Forelimb muscle (tissue), 1 donor: ENCODE results near the gene MICAL3. TPM values are rescaled to one million over a fixed set of nuclear protein-coding genes. Genes with fewer than 3 reads are reported as not detected.
"Not testable (repeated sequence)": the region's sequence is repeated elsewhere in the genome, so short reads cannot be mapped to it uniquely, and the experiment has no call there.

Source experiments
- DNase-seq: peaks from one replicate; pipeline ENCODE4 v3.0.0-alpha.2; 2013; ENCODE audit warnings: low read depth
- polyA plus RNA-seq: library from polyadenylated mRNA; unstranded; fragments of 120-200 nt; gene quantifications from one replicate; pipeline ENCODE4 v1.2.1, GENCODE V29; 2013; ENCODE audit not compliant: insufficient read length

The MICAL3 gene
- polyA plus RNA-seq, 1 donor, result 39.7 TPM

DNA sequence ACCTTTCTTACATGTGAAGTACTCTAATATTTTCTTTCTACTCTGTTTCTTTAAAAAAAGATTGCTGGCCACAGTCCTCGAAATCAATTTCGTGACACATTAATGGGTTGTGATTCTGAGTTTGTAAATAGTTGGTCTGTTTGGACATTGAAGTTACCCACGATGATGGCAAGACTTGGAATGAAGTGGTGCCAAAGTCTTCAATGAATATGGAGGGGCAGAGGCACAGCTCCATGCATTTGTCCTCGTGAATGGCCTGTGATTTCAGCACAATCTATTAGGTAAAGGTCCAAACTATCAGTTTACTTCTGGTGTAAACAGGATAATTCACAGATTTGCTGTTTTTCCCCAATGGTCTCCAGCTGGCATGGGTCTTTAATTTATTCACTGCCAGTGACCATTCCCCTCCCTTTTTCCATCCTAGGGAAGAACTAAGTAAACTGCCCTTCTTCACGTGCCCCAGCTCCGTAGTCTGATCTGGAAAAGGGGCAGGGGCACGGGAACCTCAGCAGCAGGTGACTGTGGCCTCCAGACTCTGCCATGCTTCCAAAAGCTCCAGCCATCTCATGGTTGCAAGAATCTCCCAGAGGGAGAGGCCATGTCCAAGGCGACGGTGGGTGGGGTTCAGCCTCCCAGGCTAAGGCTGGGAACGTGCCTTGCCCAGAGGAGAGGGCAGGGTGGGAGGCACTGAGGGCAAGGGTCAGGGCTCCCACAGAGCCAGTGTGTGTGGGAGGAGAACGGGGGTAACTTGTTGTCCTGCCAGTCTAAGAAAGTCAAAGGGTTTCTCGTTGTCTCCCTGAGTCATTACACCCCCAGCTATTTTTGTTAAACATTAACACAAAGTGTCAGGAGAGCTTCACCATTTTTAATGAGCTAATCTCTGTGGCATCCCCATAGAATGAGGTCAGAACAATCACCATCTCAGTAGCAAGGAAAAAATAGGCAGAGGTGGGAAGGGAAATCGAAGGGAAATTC is 36.6 kb upstream of the MICAL3 start:
- no peak for DNase-seq

DNA sequence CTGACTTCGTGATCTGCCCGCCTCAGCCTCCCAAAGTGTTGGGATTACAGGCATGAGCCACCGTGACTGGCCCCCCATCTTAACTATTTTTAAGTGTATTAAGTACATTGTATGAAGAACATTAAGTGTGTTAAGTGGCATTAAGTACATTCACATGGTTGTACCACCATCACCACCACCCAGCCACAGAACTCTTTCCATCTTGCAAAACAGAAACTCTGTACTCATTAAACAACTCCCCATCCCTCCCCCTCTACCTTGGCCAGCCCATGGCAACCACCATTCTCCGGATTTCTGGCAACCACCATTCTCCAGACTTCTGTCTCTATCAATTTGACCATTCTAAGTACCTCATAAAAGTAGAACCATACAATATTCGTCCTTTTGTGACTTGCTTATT is 35.6 kb upstream of the MICAL3 start:
- no peak for DNase-seq

DNA sequence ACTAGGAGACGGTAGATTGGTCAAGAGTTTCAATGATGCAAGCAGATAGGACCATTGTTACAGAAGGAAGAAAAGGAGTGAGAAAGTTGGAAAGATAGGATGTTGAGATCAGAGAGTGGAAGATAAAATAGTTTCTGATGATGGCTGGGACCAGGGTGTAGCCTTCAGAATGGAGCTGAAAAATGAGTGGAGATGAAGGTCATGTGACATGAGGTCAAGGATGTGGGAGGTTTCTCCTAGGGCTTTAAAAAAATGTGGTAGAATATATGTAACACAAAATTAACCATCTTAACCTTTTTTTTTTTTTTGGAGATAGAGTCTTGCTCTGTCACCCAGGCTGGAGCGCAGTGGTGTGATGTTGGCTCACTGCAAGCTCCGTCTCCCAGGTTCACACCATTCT is 35.1 kb upstream of the MICAL3 start:
- DNase-seq, result no peak

DNA sequence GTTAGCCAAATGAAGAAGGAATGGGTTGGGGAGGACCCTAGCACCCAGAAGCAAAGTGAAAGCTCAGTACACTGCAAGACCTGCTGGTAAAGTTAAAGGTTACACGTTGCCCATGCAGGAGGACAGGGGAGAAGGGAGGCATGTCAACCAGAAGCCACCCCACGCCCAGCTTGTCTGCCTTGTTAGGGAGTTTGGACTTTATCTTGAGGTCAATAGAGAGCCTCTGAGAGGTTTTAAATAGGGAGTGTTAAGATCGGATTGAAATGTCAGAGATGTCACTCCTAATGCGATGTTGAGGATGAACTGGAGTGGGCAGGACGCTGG is 34.7 kb upstream of the MICAL3 start:
- no peak for DNase-seq

DNA sequence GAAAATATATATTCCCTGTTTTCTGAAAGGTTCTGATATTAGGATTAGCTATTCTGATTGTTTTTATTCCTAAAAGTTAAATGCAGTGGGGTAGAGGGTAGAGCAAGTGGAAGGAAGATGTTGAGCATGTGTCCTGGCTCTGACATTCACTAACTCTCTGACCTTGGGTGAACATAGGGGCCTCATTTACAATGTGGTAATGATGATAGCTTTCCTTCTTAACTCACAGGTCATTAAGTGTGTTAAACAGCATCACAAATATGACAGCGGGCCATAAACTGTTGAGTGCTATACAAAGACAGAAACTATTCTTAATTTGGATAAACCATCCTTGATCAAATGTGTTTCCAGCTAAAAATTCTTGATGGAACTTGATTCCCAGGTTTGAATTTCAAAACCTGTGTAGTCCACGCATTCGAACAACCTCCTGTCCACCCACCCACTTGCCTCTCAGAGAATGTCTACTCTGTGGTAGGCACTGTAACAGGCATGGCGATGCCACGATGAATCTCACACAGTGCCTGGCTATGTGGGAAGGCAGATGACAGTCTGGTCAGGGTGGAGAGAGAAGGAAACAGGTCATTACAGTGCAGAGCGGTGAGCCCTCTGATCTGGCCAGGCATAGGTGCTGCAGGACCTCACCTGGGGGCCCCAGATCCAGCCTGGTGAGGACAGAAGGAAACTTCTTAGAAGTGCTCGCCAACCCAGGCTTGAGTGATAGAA is 34.2 kb upstream of the MICAL3 start:
- DNase-seq, result no peak

DNA sequence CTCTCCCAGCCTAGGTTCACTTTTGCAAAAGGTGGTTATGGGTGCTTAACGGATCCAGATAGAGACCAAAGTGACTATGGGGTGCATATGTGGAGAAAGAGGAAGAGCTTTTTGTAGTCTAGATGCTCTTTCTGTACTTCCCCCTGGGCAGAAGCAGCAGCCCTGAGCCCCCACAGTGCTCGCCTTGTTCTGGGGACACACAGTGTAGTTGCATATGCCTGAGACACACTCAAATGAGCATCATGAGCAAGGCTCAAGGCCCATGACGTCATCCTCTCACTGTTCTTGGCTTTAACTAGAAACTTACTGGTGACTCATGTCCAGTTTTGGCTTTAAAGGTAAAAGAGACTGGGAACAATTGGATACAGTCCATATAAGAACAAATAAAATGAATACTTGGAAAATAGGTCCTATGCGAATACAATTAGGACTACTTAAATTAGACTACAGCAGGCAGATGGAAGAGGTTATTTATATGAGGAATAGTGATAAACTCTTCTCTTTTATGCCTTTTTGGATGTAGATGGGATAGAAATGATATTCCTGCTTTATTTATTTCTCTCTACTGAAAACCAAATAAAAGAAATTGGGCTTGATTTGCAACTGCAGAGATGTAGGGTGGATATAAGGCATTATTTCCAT is 33.3 kb upstream of the MICAL3 start:
- DNase-seq, result peak; percentile 84

DNA sequence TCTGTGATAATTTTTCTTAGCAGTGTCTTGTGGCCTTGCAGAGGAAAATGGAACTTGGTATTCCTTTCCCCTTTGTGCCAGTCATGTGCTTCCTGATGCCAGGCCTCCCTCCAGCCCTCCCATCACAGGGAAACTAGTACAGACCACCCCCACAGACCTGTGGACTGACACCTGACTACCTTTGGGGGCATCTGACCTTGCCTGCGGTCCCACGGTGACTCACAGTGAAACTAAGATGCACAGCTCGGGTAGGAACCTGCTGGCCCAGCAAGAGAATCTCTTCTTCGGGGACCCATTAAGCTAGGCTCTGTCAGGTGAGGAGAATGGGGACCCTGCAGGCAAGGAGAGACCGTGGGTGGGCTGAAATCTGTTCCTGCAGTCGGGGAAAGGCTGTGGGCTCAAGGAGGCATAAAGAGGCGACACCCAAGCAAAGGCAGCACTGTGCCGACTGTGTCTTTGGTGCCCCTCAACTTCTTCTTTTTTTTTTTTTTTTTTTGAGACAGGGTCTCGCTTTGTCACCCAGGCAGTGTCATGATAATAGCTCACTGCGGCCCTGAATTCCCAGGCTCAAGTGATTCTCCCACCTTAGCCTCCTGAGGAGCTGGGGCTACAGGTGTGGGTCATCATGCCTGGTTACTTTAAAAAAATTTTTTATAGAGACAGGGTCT is 32.6 kb upstream of the MICAL3 start:
- DNase-seq, result no peak

DNA sequence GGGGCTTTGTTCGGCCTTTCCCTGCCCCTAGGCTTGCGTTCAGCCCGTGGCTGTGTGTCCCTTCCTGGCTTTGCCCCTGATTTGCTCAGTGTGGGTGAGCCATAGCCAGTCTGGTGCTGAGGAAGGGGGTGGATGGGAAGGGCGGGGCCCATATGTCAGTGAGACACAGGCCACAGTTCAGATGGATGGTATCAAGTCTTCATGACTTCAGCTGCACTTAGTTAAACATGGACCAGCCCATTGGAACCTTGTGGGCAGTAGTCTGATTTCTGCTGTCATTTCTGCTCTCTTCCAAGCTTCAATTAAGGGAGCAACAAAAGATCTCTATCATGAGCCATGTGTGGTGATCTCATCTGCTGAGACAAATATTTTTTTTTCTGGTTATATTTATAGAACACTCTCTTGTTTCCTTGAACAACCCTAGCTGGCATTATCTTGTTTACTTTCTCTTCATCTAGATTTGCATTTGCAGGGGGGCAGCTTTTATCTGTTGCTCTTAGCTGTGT is 31.9 kb upstream of the MICAL3 start:
- DNase-seq, result no peak

DNA sequence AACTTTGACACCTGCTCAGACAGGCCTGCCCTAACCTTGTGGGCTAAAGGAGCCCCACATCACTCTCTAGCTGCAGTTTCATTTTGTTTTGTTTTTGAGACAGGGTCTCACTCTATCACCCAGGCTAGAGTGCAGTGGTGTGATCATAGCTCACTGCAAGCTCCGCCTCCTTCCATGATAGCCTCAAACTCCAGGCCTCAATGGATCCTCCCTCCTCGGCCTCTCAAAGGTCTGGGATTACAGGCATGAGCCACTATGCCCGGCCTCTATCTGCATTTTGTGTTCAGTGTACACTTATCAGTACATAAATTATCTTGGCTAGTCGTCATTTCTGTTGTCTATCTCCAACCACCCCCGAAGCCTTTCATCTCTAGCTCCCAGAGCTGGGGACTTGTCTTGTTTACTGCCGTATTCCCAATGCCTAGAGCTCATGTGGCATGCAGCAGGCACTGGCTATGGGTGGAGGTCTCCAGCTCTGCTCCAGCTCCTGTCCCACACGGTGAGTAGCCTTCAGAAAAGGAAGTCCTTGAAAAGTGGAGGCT is 31.3 kb upstream of the MICAL3 start:
- DNase-seq, result no peak

DNA sequence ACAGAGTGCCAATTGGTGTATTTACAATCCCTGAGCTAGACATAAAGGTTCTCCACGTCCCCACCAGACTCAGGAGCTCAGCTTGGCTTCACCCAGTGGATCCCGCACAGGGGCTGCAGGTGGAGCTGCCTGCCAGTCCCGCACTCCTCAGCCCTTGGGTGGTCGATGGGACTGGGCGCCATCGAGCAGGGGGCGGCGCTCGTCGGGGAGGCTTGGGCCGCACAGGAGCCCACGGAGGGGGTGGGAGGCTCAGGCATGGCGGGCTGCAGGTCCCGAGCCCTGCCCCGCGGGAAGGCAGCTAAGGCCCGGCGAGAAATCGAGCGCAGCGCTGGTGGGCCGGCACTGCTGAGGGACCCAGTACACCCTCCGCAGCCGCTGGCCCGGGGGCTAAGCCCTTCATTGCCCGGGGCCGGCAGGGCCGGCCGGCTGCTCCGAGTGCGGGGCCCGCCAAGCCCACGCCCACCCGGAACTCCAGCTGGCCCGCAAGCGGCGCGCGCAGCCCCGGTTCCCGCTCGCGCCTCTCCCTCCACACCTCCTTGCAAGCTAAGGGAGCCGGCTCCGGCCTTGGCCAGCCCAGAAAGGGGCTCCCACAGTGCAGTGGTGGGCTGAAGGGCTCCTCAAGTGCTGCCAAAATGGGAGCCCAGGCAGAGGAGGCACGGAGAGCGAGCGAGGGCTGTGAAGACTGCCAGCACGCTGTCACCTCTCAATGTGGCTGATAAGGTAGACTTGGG is 29.0 kb upstream of the MICAL3 start:
- DNase-seq, result not testable (repeated sequence)

DNA sequence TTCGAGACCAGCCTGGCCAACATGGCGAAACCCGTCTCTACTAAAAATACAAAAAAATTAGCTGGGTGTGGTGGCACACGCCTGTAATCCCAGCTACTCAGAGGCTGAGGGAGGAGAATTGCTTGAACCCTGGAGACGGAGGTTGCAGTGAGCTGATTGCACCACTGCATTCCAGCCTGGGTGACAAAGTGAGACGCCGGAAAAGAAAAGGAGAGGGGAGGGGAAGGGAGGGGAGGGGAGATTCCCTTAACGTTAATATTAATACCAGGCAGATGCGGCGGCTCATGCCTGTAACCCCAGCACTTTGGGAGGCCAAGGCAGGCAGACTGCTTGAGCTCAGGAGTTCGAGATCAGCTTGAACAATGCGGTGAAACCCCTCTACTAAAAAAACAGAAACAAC is 26.8 kb upstream of the MICAL3 start:
- not testable (repeated sequence) for DNase-seq

DNA sequence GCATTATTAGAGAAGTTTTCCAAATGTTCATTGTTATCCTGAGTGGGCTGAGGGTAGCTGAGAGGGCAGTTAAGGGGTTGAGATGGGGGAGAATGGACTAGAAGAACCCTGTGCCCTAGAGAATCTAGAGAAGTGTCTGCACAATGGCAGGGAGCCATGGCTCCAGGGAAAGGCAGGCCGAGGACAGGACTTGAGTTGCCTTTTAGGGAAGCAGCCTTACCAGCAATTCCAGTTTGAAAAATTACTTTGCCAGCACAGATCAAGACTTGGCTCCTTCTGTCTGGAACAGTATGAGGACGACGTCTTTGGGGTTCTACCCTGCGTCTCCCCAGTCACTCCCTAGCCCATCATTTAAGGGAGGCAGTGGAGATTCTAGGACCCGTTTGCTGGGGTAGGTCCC is 25.7 kb upstream of the MICAL3 start:
- DNase-seq, result no peak

DNA sequence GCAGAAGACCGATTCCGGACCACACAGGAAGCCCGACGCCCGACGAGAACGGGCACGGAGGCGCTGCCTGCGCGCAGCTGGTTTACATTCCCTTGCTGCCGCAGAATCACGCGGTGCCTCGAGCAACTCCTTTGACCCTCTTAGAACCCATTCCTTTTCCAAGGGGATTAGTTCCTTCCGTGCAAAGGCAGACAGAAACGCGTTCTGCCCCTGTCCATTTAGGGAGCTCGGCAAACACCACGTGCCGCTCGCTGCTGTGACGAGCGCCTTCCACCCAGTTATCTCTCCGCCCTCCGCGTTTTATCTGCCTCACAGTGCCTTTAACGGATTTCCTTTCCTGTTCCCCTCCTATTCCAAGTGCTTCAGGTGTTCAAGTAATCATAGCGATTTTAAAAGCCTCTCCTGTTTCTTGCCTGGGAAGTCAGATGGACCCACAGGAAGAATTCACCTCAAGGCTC is 24.1 kb upstream of the MICAL3 start:
- no peak for DNase-seq

DNA sequence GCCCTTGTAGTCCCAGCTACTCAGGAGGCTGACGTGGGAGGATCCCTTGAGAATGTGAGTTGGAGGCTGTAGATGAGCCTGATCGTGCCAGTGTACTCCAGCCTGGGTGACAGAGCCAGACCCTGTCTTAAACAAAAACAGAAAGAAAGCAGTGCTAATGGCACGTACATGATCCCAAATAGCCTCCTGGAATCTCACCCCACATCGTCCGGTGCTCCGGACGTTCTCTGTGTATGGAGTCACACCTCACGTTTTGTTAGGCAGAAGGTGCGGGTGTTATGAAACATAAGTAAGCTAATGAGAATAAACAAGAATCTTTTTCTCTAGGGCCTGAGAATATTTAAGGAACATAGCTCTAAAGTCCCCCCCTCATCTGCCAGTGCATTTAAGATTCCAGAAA is 23.7 kb upstream of the MICAL3 start:
- no peak for DNase-seq

DNA sequence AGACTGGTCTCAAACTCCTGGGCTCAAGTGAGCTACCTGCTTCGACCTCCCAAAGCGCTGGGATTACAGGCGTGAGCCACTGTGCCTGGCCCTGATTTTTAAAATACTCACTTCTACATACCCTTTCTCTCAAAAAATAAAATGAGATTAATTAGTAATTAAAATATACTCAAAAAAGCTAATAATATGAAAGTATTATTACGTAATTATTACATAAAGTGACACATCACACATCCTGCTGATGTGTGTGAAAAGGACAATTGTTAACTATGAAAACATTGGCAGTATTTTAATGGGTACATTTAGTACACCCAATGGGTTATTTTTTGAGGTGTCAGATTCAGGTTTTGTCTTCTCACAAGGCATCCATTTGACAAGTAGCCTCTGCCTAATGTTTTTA is 21.4 kb upstream of the MICAL3 start:
- no peak for DNase-seq

DNA sequence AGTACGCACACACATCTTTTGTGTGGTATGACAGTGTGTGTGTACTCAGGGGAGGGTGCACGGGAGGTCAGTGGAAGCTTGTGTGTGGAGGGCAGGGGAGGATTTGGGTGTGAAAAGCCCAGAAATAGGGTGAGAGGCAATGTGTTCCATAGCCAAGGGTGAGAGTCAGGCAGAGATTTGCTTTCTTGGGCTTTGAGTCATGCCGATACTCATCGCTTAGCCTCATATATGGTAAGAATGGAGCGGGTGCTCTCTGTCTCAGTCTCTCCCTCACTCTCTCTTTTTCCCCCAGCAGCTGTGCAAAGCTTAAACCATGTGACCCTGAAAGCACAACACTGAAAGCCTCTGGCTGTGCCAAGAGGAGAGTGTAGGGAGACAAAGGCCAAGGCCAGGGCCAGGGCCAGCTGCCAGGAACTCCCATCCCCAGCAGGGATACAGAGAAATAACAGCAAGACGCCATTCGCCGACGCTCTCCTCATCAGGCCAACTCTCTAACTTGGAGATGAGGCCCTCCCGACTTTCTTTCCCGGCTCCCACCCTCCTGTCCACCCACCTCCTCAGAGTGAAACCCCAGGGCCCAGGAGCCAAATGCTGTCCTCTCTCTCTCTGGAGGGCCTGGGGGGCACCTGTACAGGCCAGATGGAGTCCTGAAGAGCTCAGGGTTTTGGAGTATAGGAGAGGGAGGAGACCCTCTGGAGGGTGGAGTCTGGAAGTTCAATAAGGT is 20.3 kb upstream of the MICAL3 start:
- no peak for DNase-seq

DNA sequence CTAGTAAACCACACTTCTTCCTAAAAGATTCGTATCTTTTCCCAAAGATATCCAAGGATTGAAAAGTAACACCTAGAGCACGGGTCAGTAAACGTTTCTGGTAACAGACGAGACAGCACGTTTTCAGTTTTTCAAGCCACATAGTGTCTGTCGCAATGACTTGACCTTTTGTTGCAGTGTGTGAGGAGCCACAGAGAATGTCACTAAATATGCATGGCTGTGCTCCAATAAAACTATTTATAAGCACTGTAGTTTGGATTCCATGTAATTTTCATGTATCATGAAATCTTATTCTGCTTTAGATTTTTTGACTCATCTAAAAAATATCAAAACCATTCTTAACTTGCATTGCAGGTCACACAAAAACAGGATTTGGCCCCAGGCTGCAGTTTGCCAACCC is 18.3 kb upstream of the MICAL3 start:
- DNase-seq, result no peak

DNA sequence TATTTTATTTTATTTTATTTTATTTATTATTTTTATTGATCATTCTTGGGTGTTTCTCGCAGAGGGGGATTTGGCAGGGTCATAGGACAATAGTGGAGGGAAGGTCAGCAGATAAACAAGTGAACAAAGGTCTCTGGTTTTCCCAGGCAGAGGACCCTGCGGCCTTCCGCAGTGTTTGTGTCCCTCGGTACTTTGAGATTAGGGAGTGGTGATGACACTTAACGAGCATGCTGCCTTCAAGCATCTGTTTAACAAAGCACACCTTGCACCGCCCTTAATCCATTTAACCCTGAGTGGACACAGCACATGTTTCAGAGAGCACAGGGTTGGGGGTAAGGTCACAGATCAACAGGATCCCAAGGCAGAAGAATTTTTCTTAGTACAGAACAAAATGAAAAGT is 16.5 kb upstream of the MICAL3 start:
- not testable (repeated sequence) for DNase-seq

DNA sequence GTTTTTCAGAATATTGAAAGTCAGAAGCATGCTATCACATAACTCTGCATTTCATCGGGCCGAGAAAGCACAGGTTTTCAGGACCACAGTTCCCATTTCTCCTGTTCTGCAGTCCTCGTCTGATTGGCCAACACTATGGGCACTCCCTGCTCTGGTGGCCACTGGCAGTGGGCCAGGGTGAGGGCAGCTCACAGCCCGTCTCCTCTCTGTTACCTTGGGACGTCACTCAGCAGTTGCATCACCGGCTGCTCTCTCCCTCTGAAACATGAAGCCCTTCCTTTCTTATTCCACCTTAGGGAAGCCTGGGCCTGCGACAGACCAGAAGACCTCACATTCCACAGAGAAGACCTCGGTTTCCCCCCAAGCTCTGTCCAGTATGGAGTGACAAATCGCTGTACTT is 11.4 kb upstream of the MICAL3 start:
- no peak for DNase-seq

DNA sequence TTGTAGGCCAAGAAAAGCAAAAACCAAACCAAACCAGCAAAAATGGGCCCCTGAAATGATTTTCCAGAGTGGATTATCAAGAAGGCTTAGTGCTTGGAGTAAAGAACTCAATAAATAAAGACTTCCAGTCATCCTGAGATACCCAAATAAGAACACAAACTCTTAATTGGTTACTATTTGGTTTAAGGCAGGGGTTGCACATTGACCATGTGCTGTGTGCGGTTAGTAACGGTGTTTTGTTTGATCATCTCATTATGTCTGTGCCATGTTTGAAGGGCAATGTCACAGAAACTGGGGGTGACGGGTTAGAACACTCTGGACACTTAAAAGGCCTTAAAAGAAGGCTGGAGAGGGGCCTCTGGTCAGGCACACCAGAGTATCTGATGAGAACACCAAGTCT is 9.7 kb upstream of the MICAL3 start:
- no peak for DNase-seq
